SKM-1 (cell line): ENCODE measurements around the gene TBK1.
"Not testable (repeated sequence)": the region's sequence is repeated elsewhere in the genome, so short reads cannot be mapped to it uniquely, and the experiment has no call there.

Experiments used
- DNase-seq: peaks from one replicate; lab custom pipeline; 2025; ENCODE audit not compliant: unreplicated experiment; lab: John Stamatoyannopoulos, UW

TBK1 gene

GRCh38 chr12:64538121-64538520 is 86.2 kb downstream of the TBK1 start:
- no peak for DNase-seq

GRCh38 chr12:64542409-64543047 is 90.6 kb downstream of the TBK1 start:
- not testable (repeated sequence) for DNase-seq

- DNase-seq, result no peak
These were observed 92.6 kb downstream of the TBK1 start for GRCh38 chr12:64544371-64545080.

DNA sequence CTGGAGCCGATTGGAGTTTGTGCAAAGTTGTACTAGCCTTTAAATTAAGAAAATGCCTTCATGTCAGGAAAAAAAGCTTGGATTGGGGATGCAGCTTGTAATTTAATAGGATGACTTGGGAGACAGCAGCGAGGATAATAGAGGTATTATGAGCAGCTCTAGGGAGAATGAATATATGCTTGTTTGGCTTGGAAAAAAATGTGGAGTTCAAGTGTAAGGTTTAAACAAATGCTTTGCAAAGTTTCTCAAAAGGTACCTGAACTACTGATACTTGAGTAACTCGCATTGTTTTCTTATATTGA is 93.1 kb downstream of the TBK1 start:
- DNase-seq, result no peak

- no peak for DNase-seq
These were observed 97.2 kb downstream of the TBK1 start for GRCh38 chr12:64549108-64549507.

DNA sequence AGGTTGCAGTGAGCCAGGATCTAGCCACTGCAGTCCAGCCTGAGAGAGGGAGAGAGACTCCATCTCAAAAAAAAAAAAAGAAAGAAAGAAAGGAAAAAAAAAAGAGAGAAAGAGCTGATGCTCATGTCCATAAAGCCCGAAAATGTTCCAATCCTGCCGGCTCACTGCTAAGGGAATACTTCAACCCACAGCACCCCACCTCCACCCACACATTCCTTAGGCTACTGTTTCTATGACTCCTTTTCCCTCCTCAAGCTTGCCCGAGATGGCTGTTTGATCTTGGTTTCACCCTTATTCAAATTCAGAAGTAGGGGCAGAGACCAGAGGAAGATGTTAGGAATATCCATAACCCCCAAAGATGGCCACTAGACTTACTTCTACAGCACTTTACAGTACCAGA is 98.8 kb downstream of the TBK1 start:
- DNase-seq, result no peak

DNA sequence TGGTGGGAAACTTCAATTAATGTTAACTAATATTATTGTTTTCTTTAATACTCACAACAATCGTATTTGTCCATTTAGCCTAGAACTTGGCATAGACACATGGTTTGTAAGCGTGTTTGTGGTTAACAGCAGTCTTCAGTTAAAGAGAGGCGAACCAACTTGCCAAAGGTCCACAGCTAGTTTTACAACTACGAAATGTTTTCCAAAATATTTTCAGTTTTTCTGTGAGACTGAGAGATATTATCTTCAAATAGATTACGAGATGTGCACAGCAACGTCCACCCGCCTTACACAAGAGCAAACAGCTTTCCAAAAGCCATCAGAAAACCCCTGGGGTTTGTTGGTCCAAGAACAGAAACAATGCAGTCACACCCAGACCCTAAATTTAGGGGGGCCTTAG is 99.8 kb downstream of the TBK1 start:
- DNase-seq, result no peak
